Measurements from ENCODE around the gene NTN1. TPM values are rescaled to one million over a fixed set of nuclear protein-coding genes. Genes with fewer than 3 reads are reported as not detected.

The NTN1 gene
- total RNA-seq, 1 donor from 2014 or later, result 4.7 TPM

- Histone ChIP-seq H3K4me1 (peaks cover 9% of the 10 kb centered on the region), H3K36me3 (no peaks in the 10 kb centered on the region), H3K9me3 (no peaks in the 10 kb centered on the region), H3K27ac (no peak overlapping the region), H3K4me3 (no peak overlapping the region), H3K27me3 (no peaks in the 10 kb centered on the region)
- no peak for DNase-seq (ENCODE audit: extremely low spot score in 2 of 2)
- TF ChIP-seq POLR2A (IDR thresholded peaks at IDR 0.05), result no peak
- TF ChIP-seq CTCF (IDR thresholded peaks at IDR 0.05), result no peak
- TF ChIP-seq POLR2AphosphoS5 (IDR thresholded peaks at IDR 0.05; ENCODE audit: insufficient read depth in 1 of 2, low read depth in 1 of 2), result no peak
- intact Hi-C loops (cut with DNase I), result no loop called here
Observed at GRCh38 chr17:9109933-9110332, 88.6 kb downstream of the NTN1 start.

- H3K27me3 ChIP-seq, result no peaks in the 10 kb centered on the region
- peaks cover 9% of the 10 kb centered on the region for H3K4me1 ChIP-seq
- H3K36me3 ChIP-seq, result no peaks in the 10 kb centered on the region
- no peak overlapping the region for H3K27ac ChIP-seq
- no peak overlapping the region for H3K4me3 ChIP-seq
- H3K9me3 ChIP-seq, result no peaks in the 10 kb centered on the region
- intact Hi-C loops (cut with DNase I), result no loop called here
- DNase-seq (ENCODE audit: extremely low spot score in 2 of 2), result no peak
- TF ChIP-seq CTCF (IDR thresholded peaks at IDR 0.05) (no peak), POLR2A (IDR thresholded peaks at IDR 0.05) (no peak), POLR2AphosphoS5 (IDR thresholded peaks at IDR 0.05; ENCODE audit: insufficient read depth in 1 of 2, low read depth in 1 of 2) (no peak)
Observed at GRCh38 chr17:9110501-9110900, 89.2 kb downstream of the NTN1 start.

- Histone ChIP-seq H3K4me3 (peak overlapping the region; percentile 34 to 40), H3K36me3 (no peaks in the 10 kb centered on the region), H3K4me1 (peaks cover 18% of the 10 kb centered on the region), H3K27me3 (no peaks in the 10 kb centered on the region), H3K27ac (peak overlapping the region; percentile 82), H3K9me3 (no peaks in the 10 kb centered on the region)
- intact Hi-C loops (cut with DNase I), result no loop called here
- no peak for DNase-seq (ENCODE audit: extremely low spot score in 2 of 2)
- TF ChIP-seq POLR2A (IDR thresholded peaks at IDR 0.05), result no peak
- TF ChIP-seq POLR2AphosphoS5 (IDR thresholded peaks at IDR 0.05; ENCODE audit: insufficient read depth in 1 of 2, low read depth in 1 of 2), result peak in 1 of 2 donors; percentile 80
- peak in 1 of 3 experiments; percentile 51 for TF ChIP-seq CTCF (IDR thresholded peaks at IDR 0.05)
Observed at GRCh38 chr17:9115214-9116191, 94.2 kb downstream of the NTN1 start.

- intact Hi-C loops (cut with DNase I), result no loop called here
- Histone ChIP-seq H3K36me3 (no peaks in the 10 kb centered on the region), H3K4me3 (no peak overlapping the region), H3K27me3 (no peaks in the 10 kb centered on the region), H3K9me3 (no peaks in the 10 kb centered on the region), H3K4me1 (peaks cover 18% of the 10 kb centered on the region), H3K27ac (peak overlapping the region; percentile 82)
- DNase-seq (ENCODE audit: extremely low spot score in 2 of 2), result no peak
- TF ChIP-seq CTCF (IDR thresholded peaks at IDR 0.05) (no peak), POLR2AphosphoS5 (IDR thresholded peaks at IDR 0.05; ENCODE audit: insufficient read depth in 1 of 2, low read depth in 1 of 2) (no peak), POLR2A (IDR thresholded peaks at IDR 0.05) (no peak)
Observed at GRCh38 chr17:9116311-9116835, 95.1 kb downstream of the NTN1 start.
